ENCODE data around the gene MSRB1. TPM values are rescaled to one million over a fixed set of nuclear protein-coding genes. Genes with fewer than 3 reads are reported as not detected.

MSRB1 gene
- total RNA-seq, 1 donor from 2014 or later: 29.8 TPM

- no peaks in the 10 kb centered on the region for H3K9me3 Mint-ChIP-seq
- H3K27me3 Mint-ChIP-seq (ENCODE audit: low read depth): no peaks in the 10 kb centered on the region
- H3K27ac Mint-ChIP-seq (ENCODE audit: unreplicated experiment): no peak overlapping the region
- H3K4me3 Mint-ChIP-seq: no peak overlapping the region
- H3K4me1 Mint-ChIP-seq: peaks cover 14% of the 10 kb centered on the region
- no peaks in the 10 kb centered on the region for H3K36me3 Mint-ChIP-seq (ENCODE audit: low read depth)
- DNase-seq (ENCODE audit: low read depth, low spot score): no peak
- TF ChIP-seq, protein P1, sequence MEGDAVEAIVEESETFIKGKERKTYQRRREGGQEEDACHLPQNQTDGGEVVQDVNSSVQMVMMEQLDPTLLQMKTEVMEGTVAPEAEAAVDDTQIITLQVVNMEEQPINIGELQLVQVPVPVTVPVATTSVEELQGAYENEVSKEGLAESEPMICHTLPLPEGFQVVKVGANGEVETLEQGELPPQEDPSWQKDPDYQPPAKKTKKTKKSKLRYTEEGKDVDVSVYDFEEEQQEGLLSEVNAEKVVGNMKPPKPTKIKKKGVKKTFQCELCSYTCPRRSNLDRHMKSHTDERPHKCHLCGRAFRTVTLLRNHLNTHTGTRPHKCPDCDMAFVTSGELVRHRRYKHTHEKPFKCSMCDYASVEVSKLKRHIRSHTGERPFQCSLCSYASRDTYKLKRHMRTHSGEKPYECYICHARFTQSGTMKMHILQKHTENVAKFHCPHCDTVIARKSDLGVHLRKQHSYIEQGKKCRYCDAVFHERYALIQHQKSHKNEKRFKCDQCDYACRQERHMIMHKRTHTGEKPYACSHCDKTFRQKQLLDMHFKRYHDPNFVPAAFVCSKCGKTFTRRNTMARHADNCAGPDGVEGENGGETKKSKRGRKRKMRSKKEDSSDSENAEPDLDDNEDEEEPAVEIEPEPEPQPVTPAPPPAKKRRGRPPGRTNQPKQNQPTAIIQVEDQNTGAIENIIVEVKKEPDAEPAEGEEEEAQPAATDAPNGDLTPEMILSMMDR (conservative IDR thresholded peaks at IDR 0.05): no peak
Measured at GRCh38 chr16:1945559-1946391, 2.8 kb upstream of the MSRB1 start.

DNA sequence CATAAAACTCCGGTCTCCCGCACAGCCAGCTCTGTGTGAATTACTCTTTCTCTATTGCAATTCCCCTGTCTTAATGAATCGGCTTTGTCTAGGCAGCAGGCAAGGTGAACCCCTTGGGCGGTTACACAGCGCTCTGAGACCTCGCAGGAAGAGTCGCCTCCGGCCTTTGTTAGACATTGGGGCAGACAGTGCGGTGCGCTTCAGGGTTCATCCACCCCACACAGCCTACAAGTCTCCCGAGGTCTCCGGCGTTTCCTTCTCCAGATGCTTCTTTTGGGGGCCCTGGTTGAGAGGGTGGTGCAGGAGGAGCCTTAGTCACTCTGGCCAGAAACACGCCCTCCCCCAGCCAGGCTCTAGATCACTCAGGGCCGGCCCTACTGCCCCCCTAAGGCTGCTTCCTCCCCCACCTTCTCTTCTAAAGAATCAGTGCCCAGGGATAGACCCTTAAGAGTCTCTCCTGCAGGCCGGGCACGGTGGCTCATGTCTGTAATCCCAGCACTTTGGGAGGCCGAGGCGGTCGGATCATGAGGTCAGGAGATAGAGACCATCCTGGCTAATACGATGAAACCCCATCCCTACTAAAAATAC, 1.7 kb upstream of the MSRB1 start:
- peaks cover 14% of the 10 kb centered on the region for H3K4me1 Mint-ChIP-seq
- H3K4me3 Mint-ChIP-seq: peak overlapping the region; percentile 90
- TF ChIP-seq, protein P1 (conservative IDR thresholded peaks at IDR 0.05): no peak
- no peaks in the 10 kb centered on the region for H3K27me3 Mint-ChIP-seq (ENCODE audit: low read depth)
- no peak overlapping the region for H3K27ac Mint-ChIP-seq (ENCODE audit: unreplicated experiment)
- DNase-seq (ENCODE audit: low read depth, low spot score): no peak
- H3K9me3 Mint-ChIP-seq: no peaks in the 10 kb centered on the region
- H3K36me3 Mint-ChIP-seq (ENCODE audit: low read depth): no peaks in the 10 kb centered on the region

DNA sequence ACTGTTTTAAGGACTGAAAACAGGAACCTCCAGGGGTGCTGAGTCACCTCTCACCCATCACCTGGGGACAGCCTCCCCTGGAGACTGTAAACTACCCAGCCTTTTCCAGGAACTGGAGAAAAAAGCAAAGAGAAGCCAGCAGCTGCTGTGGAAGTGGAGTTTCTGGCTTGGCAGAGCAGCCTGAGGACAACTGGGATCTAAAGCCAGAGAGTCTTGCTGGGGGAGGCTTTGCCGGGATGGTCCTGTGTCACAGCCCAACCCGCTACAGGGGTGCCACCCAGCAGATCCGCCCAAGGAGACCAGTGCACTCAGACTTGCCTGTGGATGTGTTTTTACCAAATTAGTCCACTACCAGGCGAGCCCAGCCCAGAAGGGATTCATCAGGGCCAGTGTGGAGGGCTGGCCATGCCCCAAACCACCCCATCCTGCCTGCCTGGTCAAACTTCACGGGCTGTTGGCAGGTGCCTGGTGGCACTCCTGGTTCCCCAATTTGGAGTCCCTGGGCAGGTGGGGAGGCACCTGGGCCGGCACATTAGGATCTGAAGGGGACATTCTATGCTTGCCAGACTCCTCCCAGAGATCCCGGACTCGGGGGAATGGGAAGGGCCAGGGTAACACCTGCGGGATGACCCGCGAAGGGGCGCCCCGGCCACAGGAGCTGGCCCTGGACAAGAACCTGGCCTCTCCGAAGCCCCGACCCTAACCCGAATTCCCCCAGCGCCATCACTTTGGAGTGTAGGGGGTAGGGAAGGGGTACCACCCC, 771 bp downstream of the MSRB1 start:
- peaks cover 14% of the 10 kb centered on the region for H3K4me1 Mint-ChIP-seq
- DNase-seq (ENCODE audit: low read depth, low spot score): no peak
- no peak overlapping the region for H3K27ac Mint-ChIP-seq (ENCODE audit: unreplicated experiment)
- peak overlapping the region; percentile 90 for H3K4me3 Mint-ChIP-seq
- TF ChIP-seq, protein P1 (conservative IDR thresholded peaks at IDR 0.05): no peak
- H3K36me3 Mint-ChIP-seq (ENCODE audit: low read depth): no peaks in the 10 kb centered on the region
- no peaks in the 10 kb centered on the region for H3K9me3 Mint-ChIP-seq
- H3K27me3 Mint-ChIP-seq (ENCODE audit: low read depth): no peaks in the 10 kb centered on the region

DNA sequence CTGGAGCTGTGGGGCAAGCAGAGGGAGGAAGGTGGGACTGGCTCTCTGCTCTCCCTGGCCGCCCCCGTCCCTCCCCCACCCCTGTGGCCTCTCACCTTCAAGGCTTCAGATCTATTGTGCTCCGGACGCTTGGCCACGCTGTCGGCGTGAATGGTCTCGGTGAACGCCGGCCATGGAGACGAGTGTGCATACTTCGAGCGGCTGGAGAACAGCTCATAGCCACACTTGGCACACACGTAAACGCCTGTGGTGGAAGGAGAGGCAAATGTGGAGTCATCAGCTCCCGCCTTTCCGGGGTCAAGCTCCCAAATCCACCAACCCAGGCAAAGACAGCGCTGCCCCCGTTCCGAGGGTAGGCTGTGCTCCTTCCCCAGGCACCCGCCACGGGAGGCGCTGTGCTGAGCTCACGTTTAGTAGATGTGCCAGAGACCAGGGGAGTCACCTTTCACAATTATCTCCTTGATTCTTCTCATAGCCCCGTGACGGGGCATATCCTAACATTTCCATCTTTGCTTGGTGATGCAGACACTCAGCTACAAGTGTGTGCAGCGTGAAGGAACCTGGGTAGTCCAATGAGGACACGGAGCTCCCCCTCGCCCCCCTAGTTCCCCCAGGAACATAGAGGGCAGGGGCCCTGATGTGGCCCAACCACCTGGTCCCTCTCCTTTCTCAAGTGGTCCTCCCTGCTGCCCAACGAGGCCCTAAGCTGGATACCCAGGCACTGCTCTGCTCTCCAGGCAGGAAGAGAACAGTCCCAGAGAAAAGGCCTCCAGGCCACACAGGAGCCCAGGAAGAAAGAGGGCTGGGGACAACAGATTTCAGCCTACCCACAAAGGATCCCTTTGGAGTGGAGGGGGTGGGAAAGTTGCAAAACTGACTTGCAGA, 1.6 kb downstream of the MSRB1 start:
- no peak for DNase-seq (ENCODE audit: low read depth, low spot score)
- H3K4me1 Mint-ChIP-seq: peaks cover 14% of the 10 kb centered on the region
- TF ChIP-seq, protein P1 (conservative IDR thresholded peaks at IDR 0.05): peak; percentile 14
- no peaks in the 10 kb centered on the region for H3K27me3 Mint-ChIP-seq (ENCODE audit: low read depth)
- no peaks in the 10 kb centered on the region for H3K9me3 Mint-ChIP-seq
- H3K36me3 Mint-ChIP-seq (ENCODE audit: low read depth): no peaks in the 10 kb centered on the region
- no peak overlapping the region for H3K27ac Mint-ChIP-seq (ENCODE audit: unreplicated experiment)
- H3K4me3 Mint-ChIP-seq: peak overlapping the region; percentile 90
